IPS DF 6.9 (cell line): ENCODE measurements around the gene TRIP10.
A peak's percentile ranks its signal among the peaks of the same experiment; 100 is the strongest.
"Not testable (repeated sequence)": the region's sequence is repeated elsewhere in the genome, so short reads cannot be mapped to it uniquely, and the experiment has no call there.

Source experiments
- DNase-seq: peaks from one replicate; pipeline ENCODE4 v3.0.0-alpha.2; 2013; ENCODE audit warnings: low read depth, low spot score
- H3K27ac ChIP-seq: one replicate; pipeline ENCODE4 v1.5.1; 2013; ENCODE audit warnings: low read length, control low read depth
- H3K27me3 ChIP-seq: 2 replicates; pipeline ENCODE4 v1.6.1; 2013; ENCODE audit warnings: mild to moderate bottlenecking, low read length; ENCODE audit not compliant: control insufficient read depth, insufficient read depth
- H3K36me3 ChIP-seq: 2 replicates; pipeline ENCODE4 v1.6.1; 2013; ENCODE audit warnings: low read length; ENCODE audit not compliant: control insufficient read depth, insufficient read depth
- H3K4me1 ChIP-seq: 2 replicates; pipeline ENCODE4 v1.6.1; 2013; ENCODE audit warnings: low read length; ENCODE audit not compliant: control insufficient read depth, insufficient read depth
- H3K4me3 ChIP-seq: 2 replicates; pipeline ENCODE4 v1.5.1; 2013; ENCODE audit warnings: mild to moderate bottlenecking, low read length
- H3K9me3 ChIP-seq: 2 replicates; pipeline ENCODE4 v1.6.1; 2013; ENCODE audit warnings: low read length, inconsistent platforms; ENCODE audit not compliant: control insufficient read depth, insufficient read depth
- WGBS: extraction: QIAGEN DNeasy Blood & Tissue Kit; methylation state at CpG from one replicate; pipeline ENCODE4 v1.1.7; 2013; ENCODE audit warnings: mixed read lengths, missing lambda C conversion rate; ENCODE audit not compliant: insufficient read length, insufficient coverage; 5-methylcytosine and 5-hydroxymethylcytosine counted together

TRIP10 gene

DNA sequence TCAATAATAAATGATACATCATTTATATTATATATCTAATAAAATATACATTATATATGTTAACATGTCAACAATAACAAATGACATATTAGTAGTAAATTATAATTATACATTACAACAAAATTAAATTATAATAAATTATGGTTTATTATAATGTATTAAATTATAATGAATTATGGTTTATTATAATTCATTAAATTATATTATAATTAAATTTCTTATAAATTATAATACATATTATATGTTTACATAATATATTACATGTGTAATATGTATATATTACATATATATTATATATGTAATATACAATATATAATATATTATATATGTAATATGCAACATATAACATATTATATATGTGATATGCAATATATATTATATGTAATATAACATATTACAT lies 39.5 kb upstream of the TRIP10 start:
- Histone ChIP-seq H3K4me1 (0 out of 2 replicates have a peak, but pooled peaks cover 1% of the 10 kb centered on the region), H3K36me3 (no peaks in the 10 kb centered on the region; the same call in 1 of the 2 replicates), H3K27ac (no peak overlapping the region), H3K9me3 (no peaks in the 10 kb centered on the region), H3K27me3 (no peaks in the 10 kb centered on the region), H3K4me3 (no peak overlapping the region)
- DNase-seq, result no peak

DNA sequence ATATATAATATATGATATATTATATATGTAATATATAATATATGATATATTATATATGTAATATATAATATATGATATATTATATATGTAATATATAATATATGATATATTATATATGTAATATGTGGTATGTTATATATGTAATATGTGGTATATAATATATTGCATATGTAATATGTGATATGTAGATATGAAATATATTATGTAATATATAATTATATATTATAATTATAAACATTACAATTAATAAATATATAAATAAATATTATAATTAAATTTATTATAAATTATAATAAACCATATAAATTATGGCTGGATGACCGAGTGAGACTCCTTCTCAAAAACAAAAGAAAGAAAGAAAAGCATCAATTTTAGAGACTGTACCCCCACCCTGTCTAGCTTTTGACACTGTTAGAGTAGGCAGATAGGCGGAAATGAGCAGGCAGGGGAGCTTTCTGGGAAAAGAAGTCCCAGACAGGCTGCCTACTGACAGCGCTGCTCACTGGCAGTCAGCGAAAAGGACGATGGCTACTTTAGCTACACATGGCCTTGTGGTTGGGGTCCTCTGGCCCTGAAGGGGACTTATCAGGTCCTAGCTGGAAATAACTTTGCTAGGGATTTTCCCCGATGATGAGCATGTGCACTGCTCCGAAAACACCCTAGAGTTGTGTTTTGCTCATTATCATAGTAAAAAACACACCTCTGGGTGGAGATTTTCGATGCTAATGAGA lies 38.7 kb upstream of the TRIP10 start:
- Histone ChIP-seq H3K9me3 (no peaks in the 10 kb centered on the region), H3K27me3 (no peaks in the 10 kb centered on the region), H3K4me1 (0 out of 2 replicates have a peak, but pooled peaks cover 1% of the 10 kb centered on the region), H3K4me3 (no peak overlapping the region), H3K36me3 (no peaks in the 10 kb centered on the region; the same call in 1 of the 2 replicates), H3K27ac (no peak overlapping the region)
- no CpG with 5 or more reads among the region's 8 CpGs for WGBS
- no peak for DNase-seq

DNA sequence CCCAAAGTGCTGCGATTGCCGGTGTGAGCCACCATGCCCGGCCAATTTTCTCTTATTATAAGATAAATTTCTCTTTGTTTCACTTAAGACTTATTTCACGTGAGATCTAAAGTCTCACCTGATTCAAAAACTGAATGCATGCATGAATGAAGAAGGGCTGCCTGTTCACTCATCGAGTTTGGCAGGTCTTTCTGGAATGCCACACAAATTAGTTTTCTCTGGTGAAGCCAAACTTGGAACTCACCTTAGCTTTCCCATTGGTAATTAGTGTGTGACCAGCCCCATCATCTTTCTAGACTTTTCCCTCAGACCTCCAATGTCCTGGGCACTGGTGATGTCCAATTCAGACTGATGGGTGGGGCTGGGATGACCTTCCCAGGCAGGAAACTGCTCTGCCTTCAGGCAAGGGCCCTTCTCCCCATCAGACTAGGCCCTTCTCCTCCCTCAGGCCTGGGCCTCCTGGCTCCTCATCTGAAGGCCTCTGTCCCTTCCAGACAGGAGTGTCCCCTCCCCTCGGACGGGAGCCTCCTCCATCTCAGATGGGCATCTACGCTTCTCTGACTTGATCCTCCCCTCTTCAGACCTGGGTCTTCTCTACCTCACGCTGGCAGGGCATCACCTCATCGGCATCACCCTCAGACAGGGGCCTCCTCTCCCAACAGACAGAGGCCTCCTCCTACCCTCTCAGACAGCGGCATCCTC lies 33.4 kb upstream of the TRIP10 start:
- H3K27ac ChIP-seq, result no peak overlapping the region
- no peaks in the 10 kb centered on the region for H3K4me1 ChIP-seq
- H3K4me3 ChIP-seq, result no peak overlapping the region
- H3K27me3 ChIP-seq, result no peaks in the 10 kb centered on the region; the same call in 1 of the 2 replicates
- no peak for DNase-seq
- H3K9me3 ChIP-seq, result no peaks in the 10 kb centered on the region
- no peaks in the 10 kb centered on the region for H3K36me3 ChIP-seq
- WGBS, result no CpG with 5 or more reads among the region's 11 CpGs

DNA sequence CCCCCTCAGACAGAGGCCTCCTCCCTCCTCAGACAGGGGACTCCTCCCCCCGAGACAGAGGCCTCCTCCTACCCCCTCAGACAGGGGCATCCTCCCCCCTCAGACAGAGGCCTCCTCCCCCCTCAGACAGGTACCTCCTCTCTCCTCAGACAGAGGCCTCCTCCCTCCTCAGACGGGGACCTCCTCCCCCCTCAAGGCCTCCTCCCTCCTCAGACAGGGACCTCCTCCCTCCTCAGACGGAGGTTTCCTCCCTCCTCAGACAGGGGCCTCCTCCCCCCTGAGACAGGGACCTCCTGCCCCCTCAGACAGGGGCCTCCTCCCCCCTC lies 32.9 kb upstream of the TRIP10 start:
- Histone ChIP-seq H3K4me1 (no peaks in the 10 kb centered on the region), H3K27ac (no peak overlapping the region), H3K36me3 (no peaks in the 10 kb centered on the region), H3K27me3 (no peaks in the 10 kb centered on the region; the same call in 1 of the 2 replicates), H3K9me3 (no peaks in the 10 kb centered on the region), H3K4me3 (no peak overlapping the region)
- no peak for DNase-seq
- WGBS, result no CpG with 5 or more reads among the region's 3 CpGs

DNA sequence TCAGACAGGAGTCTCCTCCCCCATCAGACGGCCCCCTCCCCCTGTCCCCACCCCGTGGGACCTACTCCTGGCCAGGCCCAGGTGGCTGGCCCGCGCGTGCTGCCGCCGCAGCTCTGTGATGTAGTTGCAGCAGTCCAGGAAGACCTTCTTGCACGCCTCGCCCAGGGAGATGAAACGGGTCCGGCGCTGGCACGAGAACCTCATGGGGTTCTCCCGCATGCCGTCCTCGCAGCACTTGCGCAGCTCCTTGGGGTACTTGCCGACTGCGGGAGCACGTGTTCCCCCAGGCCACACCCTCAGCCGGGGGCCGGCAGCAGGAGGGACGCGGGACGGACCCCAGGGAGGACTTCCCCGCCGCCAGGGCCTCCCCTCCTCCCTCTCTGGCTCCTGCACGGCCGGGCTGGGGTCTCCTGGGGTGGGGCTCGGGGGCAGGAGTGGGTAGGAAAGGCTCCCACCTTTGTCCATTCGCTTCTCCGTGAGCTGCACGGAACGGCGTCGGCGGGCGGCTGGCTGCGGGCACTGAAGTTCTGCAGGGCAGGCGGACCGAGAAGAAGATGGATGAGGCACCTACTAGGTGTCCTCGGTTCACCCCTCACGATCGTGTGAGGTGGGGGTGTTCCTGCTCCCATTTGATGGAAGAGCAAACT lies 32.3 kb upstream of the TRIP10 start:
- no peaks in the 10 kb centered on the region for H3K4me1 ChIP-seq
- WGBS, result no CpG with 5 or more reads among the region's 44 CpGs
- no peaks in the 10 kb centered on the region for H3K9me3 ChIP-seq
- no peak overlapping the region for H3K27ac ChIP-seq
- H3K27me3 ChIP-seq, result no peaks in the 10 kb centered on the region; the same call in 1 of the 2 replicates
- DNase-seq, result no peak
- H3K4me3 ChIP-seq, result no peak overlapping the region
- no peaks in the 10 kb centered on the region for H3K36me3 ChIP-seq

DNA sequence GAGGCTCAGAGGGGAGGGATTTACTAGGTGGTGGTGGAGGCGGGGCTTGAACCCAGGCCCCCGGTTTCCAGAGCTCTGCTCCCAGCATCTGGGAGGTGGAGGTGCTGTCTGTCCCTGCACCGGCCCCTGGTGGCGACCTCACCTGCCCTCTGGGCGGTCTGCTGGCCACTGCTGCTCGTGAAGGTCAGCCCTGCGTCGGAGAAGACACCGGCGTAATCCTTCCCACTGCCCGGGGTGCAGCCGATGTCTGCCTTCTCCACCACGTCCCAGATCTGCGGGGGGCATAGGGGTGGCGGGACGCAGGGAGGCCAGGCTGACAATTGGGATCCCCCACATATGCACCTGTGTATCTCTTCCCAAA lies 31.8 kb upstream of the TRIP10 start:
- Histone ChIP-seq H3K27ac (no peak overlapping the region), H3K9me3 (no peaks in the 10 kb centered on the region), H3K27me3 (no peaks in the 10 kb centered on the region; the same call in 1 of the 2 replicates), H3K4me1 (no peaks in the 10 kb centered on the region), H3K4me3 (no peak overlapping the region), H3K36me3 (no peaks in the 10 kb centered on the region)
- no CpG with 5 or more reads among the region's 16 CpGs for WGBS
- no peak for DNase-seq

DNA sequence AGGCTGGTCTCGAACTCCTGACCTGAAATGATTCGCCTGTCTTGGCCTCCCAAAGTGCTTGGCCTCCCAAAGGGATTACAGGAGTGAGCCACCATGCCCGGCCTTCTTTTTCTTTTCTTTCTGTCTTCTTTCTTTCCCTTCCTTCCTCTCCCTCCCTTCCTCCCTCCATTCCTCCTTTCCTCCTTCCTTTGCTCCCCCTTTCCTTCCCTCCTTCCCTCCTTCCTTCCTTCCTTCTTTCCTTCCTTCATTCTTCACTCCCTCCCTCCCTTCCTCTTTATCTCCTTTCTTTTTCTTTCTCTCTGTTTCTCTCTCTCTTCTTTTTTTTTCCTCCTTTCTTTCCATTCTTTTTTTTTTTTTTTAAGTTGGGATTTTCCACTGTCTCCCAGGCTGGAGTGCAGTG lies 31.1 kb upstream of the TRIP10 start:
- no peaks in the 10 kb centered on the region; the same call in 1 of the 2 replicates for H3K27me3 ChIP-seq
- no peaks in the 10 kb centered on the region for H3K9me3 ChIP-seq
- no CpG with 5 or more reads among the region's 3 CpGs for WGBS
- H3K27ac ChIP-seq, result no peak overlapping the region
- no peak for DNase-seq
- H3K4me3 ChIP-seq, result no peak overlapping the region
- H3K4me1 ChIP-seq, result no peaks in the 10 kb centered on the region
- no peaks in the 10 kb centered on the region for H3K36me3 ChIP-seq

DNA sequence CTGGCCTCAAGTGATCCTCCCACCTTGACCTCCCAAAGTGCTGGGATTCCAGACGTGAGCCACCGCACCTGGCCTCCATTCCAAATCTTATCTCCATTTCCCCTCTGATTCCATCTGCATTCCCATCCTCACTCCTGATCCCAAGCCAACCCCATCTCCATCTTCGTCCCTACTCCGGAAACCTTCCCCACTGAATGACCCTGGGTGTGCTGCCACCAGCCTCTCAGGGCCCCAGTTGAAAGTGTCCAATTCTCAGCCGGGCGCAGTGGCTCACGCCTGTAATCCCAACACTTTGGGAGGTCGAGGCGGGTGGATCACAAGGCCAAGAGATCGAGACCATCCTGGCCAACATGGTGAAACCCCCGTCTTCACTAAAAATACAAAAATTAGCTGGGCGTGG lies 30.6 kb upstream of the TRIP10 start:
- not testable (repeated sequence) for H3K4me3 ChIP-seq, H3K4me1 ChIP-seq, H3K27me3 ChIP-seq, DNase-seq, H3K9me3 ChIP-seq, H3K36me3 ChIP-seq, H3K27ac ChIP-seq
- no CpG with 5 or more reads among the region's 12 CpGs for WGBS

DNA sequence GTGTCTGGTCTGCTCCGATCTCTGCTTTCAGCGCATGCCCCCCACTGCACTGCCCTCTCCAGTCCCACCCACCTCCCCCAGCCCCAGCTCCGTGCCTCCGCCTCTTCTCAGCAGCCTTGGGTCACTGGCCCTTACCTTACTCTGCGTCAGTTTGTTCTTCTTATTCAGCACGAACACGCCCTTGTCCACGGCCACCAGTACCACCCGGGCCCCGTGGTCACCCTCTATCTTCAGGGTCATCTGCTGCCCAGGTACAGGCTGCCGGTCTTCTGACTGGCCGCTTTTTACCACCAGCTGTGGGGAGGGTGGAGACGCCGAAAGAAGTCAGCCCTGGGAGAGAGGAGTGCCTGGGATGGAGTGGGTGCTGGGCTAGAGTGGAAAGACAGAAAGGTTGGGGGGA lies 29.9 kb upstream of the TRIP10 start:
- no CpG with 5 or more reads among the region's 14 CpGs for WGBS
- Histone ChIP-seq H3K4me3 (no peak overlapping the region), H3K9me3 (no peaks in the 10 kb centered on the region), H3K36me3 (no peaks in the 10 kb centered on the region), H3K27ac (no peak overlapping the region), H3K27me3 (no peaks in the 10 kb centered on the region; the same call in 1 of the 2 replicates), H3K4me1 (no peaks in the 10 kb centered on the region)
- DNase-seq, result no peak

DNA sequence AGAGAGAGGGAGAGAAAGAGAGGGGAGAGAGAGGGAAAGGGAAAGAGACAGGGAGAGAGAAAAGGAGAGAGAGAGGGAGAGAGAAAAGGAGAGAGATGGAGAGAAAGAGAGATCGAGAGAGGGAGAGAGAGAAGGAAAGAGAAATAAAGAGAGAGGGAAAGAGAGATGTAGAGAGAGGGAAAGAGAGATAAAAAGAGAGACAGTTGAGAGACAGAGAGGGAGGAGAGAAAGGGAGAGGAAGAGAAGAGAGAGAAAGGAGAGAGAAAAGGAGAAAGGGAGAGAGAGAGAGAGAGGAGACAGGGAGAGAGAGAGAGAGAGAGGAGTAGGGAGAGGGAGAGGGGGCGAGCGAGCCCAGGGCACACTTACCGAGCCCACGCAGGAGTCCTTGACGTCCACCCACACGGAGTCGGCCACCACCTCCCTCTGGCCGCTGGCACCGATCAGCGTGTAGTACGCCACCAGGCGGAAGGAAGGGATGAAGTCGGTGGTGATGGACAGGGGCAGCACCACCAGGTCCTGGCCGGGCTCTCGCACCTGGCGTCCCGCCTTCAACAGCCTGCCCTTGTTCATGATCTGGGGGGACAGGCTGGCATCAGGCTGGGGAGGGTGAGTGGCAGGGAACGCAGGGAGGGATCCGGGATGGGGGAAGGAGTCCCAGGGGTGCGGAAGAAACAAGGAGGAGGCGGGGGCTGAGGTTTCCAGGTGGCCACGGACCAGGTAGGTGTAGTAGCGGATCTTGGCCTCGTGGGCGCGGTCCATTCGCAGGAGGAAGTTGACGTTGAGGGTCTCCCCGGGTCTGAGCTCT lies 29.0 kb upstream of the TRIP10 start:
- Histone ChIP-seq H3K9me3 (no peaks in the 10 kb centered on the region), H3K4me3 (peak overlapping the region; percentile 26; the same call in 1 of the 2 replicates), H3K36me3 (no peaks in the 10 kb centered on the region), H3K4me1 (no peaks in the 10 kb centered on the region), H3K27me3 (no peaks in the 10 kb centered on the region; the same call in 1 of the 2 replicates), H3K27ac (no peak overlapping the region)
- 96% methylated on average over 1 of the region's 30 CpGs for WGBS
- no peak for DNase-seq
